Osteocyte (in vitro differentiated cells): Measurements from ENCODE around the gene RNU5B-1. TPM values are rescaled to one million over a fixed set of nuclear protein-coding genes. Genes with fewer than 3 reads are reported as not detected.

Experiments
- DNase-seq: peaks from one replicate; pipeline ENCODE4 v3.0.0; 2021; ENCODE audit warnings: mixed read lengths; ENCODE audit not compliant: unreplicated experiment; ENCODE audit errors: extremely low spot score
- H3K27ac Mint-ChIP-seq: one replicate; pipeline ENCODE4 v1.8.0; 2021; ENCODE audit warnings: mild to moderate bottlenecking, mixed read lengths; ENCODE audit not compliant: unreplicated experiment
- H3K27me3 Mint-ChIP-seq: one replicate; pipeline ENCODE4 v1.8.0; 2021; ENCODE audit warnings: mixed read lengths; ENCODE audit not compliant: unreplicated experiment
- H3K36me3 Mint-ChIP-seq: one replicate; pipeline ENCODE4 v1.8.0; 2021; ENCODE audit warnings: mixed read lengths; ENCODE audit not compliant: unreplicated experiment
- H3K4me1 Mint-ChIP-seq: one replicate; pipeline ENCODE4 v1.8.0; 2021; ENCODE audit warnings: mixed read lengths; ENCODE audit not compliant: unreplicated experiment
- H3K4me3 Mint-ChIP-seq: one replicate; pipeline ENCODE4 v1.8.0; 2021; ENCODE audit warnings: mild to moderate bottlenecking, moderate library complexity, mixed read lengths; ENCODE audit not compliant: unreplicated experiment
- H3K9me3 Mint-ChIP-seq: one replicate; pipeline ENCODE4 v1.8.0; 2021; ENCODE audit warnings: mixed read lengths; ENCODE audit not compliant: unreplicated experiment
- total RNA-seq: library from RNA; stranded (reverse); gene quantifications from 2 replicates; pipeline ENCODE4 v1.2.1, GENCODE V29; 2021
- TF ChIP-seq, protein P1 (sequence below): fragments of 200-600 bp; sonication (generic); IDR thresholded peaks from 2 replicates; pipeline ENCODE4 v1.5.0; 2021; ENCODE audit warnings: antibody characterized with exemption, mild to moderate bottlenecking, moderate library complexity

RNU5B-1 gene
- total RNA-seq, 1 donor from 2014 or later: 18.5 TPM

DNA sequence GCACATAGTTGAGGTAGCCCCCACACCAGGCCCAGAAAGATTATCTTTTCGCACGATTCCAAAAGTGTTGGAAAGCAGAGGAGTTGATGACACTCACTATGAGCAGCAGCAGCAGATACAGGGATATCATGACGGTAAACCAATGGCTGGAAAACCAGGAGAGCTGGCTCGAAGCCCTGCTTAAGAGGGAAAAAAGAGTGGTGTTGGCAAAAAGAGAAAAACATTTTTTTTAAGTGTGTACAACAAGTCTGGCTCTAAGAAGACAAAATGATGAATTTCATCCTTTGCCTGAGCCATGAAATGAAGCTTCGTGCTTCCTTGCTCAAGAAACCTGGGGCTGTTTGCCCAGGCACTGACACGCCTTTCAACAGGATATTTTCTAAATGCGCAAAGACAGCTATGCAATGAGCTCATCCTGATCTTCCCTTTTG is 45.1 kb upstream of the RNU5B-1 start:
- Mint-ChIP-seq H3K4me3 (no peak overlapping the region), H3K36me3 (peaks cover 36% of the 10 kb centered on the region), H3K27ac (no peak overlapping the region), H3K4me1 (peaks cover 5% of the 10 kb centered on the region), H3K9me3 (no peaks in the 10 kb centered on the region), H3K27me3 (no peaks in the 10 kb centered on the region)
- DNase-seq: no peak
- TF ChIP-seq, protein P1, sequence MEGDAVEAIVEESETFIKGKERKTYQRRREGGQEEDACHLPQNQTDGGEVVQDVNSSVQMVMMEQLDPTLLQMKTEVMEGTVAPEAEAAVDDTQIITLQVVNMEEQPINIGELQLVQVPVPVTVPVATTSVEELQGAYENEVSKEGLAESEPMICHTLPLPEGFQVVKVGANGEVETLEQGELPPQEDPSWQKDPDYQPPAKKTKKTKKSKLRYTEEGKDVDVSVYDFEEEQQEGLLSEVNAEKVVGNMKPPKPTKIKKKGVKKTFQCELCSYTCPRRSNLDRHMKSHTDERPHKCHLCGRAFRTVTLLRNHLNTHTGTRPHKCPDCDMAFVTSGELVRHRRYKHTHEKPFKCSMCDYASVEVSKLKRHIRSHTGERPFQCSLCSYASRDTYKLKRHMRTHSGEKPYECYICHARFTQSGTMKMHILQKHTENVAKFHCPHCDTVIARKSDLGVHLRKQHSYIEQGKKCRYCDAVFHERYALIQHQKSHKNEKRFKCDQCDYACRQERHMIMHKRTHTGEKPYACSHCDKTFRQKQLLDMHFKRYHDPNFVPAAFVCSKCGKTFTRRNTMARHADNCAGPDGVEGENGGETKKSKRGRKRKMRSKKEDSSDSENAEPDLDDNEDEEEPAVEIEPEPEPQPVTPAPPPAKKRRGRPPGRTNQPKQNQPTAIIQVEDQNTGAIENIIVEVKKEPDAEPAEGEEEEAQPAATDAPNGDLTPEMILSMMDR: no peak

DNA sequence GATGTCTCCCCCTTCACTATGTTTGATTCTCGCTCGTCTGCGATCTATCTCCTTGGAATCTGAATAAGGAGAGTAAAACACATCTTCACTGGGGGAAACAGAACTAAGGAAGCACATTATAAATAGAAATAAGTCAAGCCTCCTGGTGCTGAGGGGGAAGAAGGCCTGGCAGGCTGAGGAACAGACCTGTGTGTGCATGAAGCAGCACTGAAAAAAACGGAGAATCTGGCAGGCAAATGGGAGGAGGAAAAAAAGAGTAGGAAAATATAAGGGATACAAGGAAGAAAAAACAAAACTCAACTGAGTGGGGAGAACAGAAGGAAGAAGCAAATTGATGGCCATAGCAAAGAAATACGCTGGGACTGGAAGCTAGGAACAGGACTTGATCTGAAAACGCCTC is 43.5 kb upstream of the RNU5B-1 start:
- Mint-ChIP-seq H3K4me1 (no peaks in the 10 kb centered on the region), H3K36me3 (peaks cover 35% of the 10 kb centered on the region), H3K27ac (no peak overlapping the region), H3K4me3 (no peak overlapping the region), H3K9me3 (no peaks in the 10 kb centered on the region), H3K27me3 (no peaks in the 10 kb centered on the region)
- no peak for DNase-seq
- TF ChIP-seq, protein P1: no peak

DNA sequence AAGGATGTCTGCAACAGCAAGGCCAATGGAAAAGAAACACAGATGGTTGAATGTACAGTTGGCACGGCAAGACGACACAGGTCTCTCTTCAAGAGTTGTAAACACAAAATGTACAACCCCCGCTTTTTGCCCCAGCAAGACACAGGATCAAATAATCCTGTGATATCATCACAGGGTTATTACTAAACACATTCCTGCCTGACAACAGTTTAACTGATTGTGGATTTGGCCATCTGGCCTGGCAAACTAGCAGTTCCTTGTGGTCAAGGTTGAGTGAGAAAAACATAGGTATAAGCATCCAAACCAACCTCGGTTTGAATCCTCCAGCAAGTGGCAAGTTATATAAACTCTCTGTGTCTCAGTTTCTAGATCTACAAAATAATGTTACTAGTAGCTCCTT is 41.2 kb upstream of the RNU5B-1 start:
- H3K27ac Mint-ChIP-seq: no peak overlapping the region
- TF ChIP-seq, protein P1: no peak
- no peak for DNase-seq

DNA sequence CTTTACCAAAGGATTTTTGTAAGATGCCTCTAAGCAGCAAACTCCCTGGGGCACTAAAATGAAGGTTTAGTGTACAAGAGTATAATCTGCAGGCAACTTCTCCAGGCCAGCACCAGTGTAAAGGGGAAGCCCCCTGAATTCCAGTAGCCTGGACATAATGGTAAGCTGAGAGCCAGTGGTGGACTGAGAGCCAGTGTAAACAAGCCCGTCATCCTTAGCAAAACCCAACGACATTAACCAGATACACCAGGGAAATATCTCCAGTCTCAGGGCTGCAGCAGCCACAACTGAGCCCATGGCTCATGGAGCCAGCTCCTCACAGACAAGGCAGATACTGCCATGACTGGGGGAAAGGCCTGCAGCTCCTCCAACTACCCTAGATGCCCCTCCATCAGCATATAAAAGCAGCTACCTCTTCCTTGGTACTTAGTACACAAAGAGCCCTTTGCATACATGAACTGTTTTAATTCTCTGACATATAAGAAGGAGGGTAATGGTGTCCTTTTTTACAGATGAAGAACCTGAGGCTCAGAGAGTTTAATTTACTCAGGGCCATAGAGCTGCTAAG is 39.5 kb upstream of the RNU5B-1 start:
- Mint-ChIP-seq H3K36me3 (peaks cover 26% of the 10 kb centered on the region), H3K9me3 (no peaks in the 10 kb centered on the region), H3K27ac (no peak overlapping the region), H3K4me1 (no peaks in the 10 kb centered on the region), H3K27me3 (no peaks in the 10 kb centered on the region), H3K4me3 (no peak overlapping the region)
- TF ChIP-seq, protein P1: no peak
- no peak for DNase-seq

More for the DNA sequence above, 41.2 kb upstream of the RNU5B-1 start:
- Mint-ChIP-seq H3K9me3 (no peaks in the 10 kb centered on the region), H3K27me3 (no peaks in the 10 kb centered on the region), H3K4me1 (no peaks in the 10 kb centered on the region), H3K36me3 (peaks cover 35% of the 10 kb centered on the region), H3K4me3 (no peak overlapping the region)

DNA sequence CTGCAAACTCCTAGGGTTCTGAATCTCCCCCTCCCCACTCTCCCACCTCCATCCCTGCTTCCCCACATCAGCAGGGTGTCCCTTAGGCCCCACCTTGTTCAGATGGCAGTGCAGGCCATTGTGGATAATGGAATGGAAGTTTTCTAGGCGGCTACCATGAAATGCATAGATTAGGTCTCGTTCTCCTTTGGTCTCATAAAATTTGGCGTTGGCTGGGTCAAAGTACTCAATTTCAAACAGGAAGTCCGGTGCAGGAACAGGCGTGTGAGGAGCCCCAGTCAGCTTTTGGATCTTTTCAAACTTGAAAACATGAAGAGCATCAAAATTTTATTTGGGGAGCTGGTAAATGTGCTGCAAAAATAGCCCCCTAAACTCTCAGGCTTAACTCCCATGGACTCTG is 38.0 kb upstream of the RNU5B-1 start:
- DNase-seq: no peak
- Mint-ChIP-seq H3K4me1 (peaks cover 2% of the 10 kb centered on the region), H3K36me3 (peaks cover 18% of the 10 kb centered on the region), H3K27ac (no peak overlapping the region), H3K27me3 (no peaks in the 10 kb centered on the region), H3K9me3 (no peaks in the 10 kb centered on the region), H3K4me3 (no peak overlapping the region)
- TF ChIP-seq, protein P1: no peak
